NT2/D1 (cell line): ENCODE data around the gene ULK4.
"Not testable (repeated sequence)": the region's sequence is repeated elsewhere in the genome, so short reads cannot be mapped to it uniquely, and the experiment has no call there.

Source experiments
- SUZ12 ChIP-seq: IDR thresholded peaks from 2 replicates; pipeline ENCODE4 v1.6.1; 2011; ENCODE audit not compliant: insufficient read length, insufficient read depth; ENCODE audit errors: extremely low read depth
- YY1 ChIP-seq: IDR thresholded peaks from 2 replicates; pipeline ENCODE4 v1.6.1; 2011; ENCODE audit not compliant: insufficient read length, insufficient read depth
- ZNF274 ChIP-seq: IDR thresholded peaks from 2 replicates; pipeline ENCODE4 v1.6.1; 2011; ENCODE audit warnings: mild to moderate bottlenecking, low read depth, low read length

- TF ChIP-seq ZNF274, YY1, SUZ12: not testable (repeated sequence)
Observed at GRCh38 chr3:41453618-41454017, 508.3 kb downstream of the ULK4 start.
